K562 (cell line): ENCODE measurements around the gene MYL3. TPM values are rescaled to one million over a fixed set of nuclear protein-coding genes. Genes with fewer than 3 reads are reported as not detected.

Source experiments
- ARID2 ChIP-seq: fragments of 450-650 bp; IDR thresholded peaks from 2 replicates; pipeline ENCODE4 v1.6.1; 2017; ENCODE audit warnings: antibody characterized with exemption, mild to moderate bottlenecking
- ELK3 ChIP-seq: fragments of 450-650 bp; formaldehyde crosslinking; IDR thresholded peaks from 2 replicates; pipeline ENCODE4 v1.4.0; 2020; ENCODE audit warnings: mild to moderate bottlenecking
- HDAC1 ChIP-seq, 2 experiments: fragments of 450-650 bp; IDR thresholded peaks; 2 replicates each; pipeline ENCODE4 v1.6.1; 2016 to 2017; ENCODE audit warnings: inconsistent platforms in 1 of 2, mild to moderate bottlenecking in 1 of 2, moderate library complexity in 1 of 2
- KDM2B ChIP-seq: fragments of 250-450 bp; sonication (Bioruptor Pico); IDR thresholded peaks from 2 replicates; pipeline ENCODE4 v1.8.0; 2021; ENCODE audit warnings: mild to moderate bottlenecking, moderate library complexity
- KDM5B ChIP-seq: fragments of 200-600 bp; sonication (generic); IDR thresholded peaks from 2 replicates; pipeline ENCODE4 v1.6.1; 2012; ENCODE audit warnings: low read depth, mild to moderate bottlenecking, moderate library complexity, low read length, control low read depth, inconsistent platforms; ENCODE audit not compliant: insufficient replicate concordance
- MTA1 ChIP-seq: fragments of 450-650 bp; IDR thresholded peaks from 2 replicates; pipeline ENCODE4 v1.6.1; 2017; ENCODE audit warnings: borderline replicate concordance
- NCOA2 ChIP-seq, 2 experiments: fragments of 450-650 bp; IDR thresholded peaks; 2 replicates each; pipeline ENCODE4 v1.6.1; 2018; ENCODE audit warnings: mild to moderate bottlenecking in 2 of 2, moderate library complexity in 1 of 2; ENCODE audit not compliant: partially characterized antibody in 2 of 2
- NKRF ChIP-seq: fragments of 450-650 bp; IDR thresholded peaks from 2 replicates; pipeline ENCODE4 v1.6.1; 2016; ENCODE audit warnings: borderline replicate concordance
- RBM39 ChIP-seq: fragments of 200-400 bp; formaldehyde crosslinking; optimal IDR thresholded peaks from 2 replicates; pipeline ENCODE3; 2018; ENCODE audit warnings: low read depth, low read length
- SETDB1 ChIP-seq: IDR thresholded peaks from one replicate; pipeline ENCODE4 v1.6.1; 2012; ENCODE audit warnings: low read length, control low read depth, inconsistent platforms
- TAF9B ChIP-seq: fragments of 450-650 bp; IDR thresholded peaks from 2 replicates; pipeline ENCODE4 v1.6.1; 2018; ENCODE audit warnings: mild to moderate bottlenecking; ENCODE audit not compliant: partially characterized antibody
- TBL1XR1 ChIP-seq, 2 experiments: IDR thresholded peaks; 2 replicates each; pipeline ENCODE4 v1.6.1; 2012; ENCODE audit warnings: improper control_type of control experiment in 2 of 2, low read length in 2 of 2, mild to moderate bottlenecking in 1 of 2
- TRIM24 ChIP-seq, 2 experiments: fragments of 450-650 bp; IDR thresholded peaks; 2 replicates each; pipeline ENCODE4 v1.6.1; 2016
- TRIM25 ChIP-seq: fragments of 450-650 bp; IDR thresholded peaks from 2 replicates; pipeline ENCODE4 v1.7.0; 2016; ENCODE audit warnings: borderline replicate concordance
- U2AF2 ChIP-seq: fragments of 200-400 bp; formaldehyde crosslinking; optimal IDR thresholded peaks from 2 replicates; pipeline ENCODE3; 2017; ENCODE audit warnings: low read depth, mild to moderate bottlenecking, low read length
- ZBTB17 ChIP-seq: fragments of 450-650 bp; formaldehyde crosslinking; IDR thresholded peaks from 2 replicates; pipeline ENCODE4 v1.4.0; 2020; ENCODE audit warnings: mild to moderate bottlenecking
- ZNF217 ChIP-seq: sonication (generic); formaldehyde crosslinking; IDR thresholded peaks from 2 replicates; pipeline ENCODE4 v1.8.0; 2022; ENCODE audit warnings: mild to moderate bottlenecking, missing genetic modification reagents
- ZNF41 ChIP-seq: fragments of 250-450 bp; sonication (Bioruptor Pico); conservative IDR thresholded peaks from 2 replicates; pipeline ENCODE4 v1.4.0; 2020; ENCODE audit warnings: mild to moderate bottlenecking
- ZNF79 ChIP-seq: fragments of 250-450 bp; sonication (Bioruptor Pico); IDR thresholded peaks from 2 replicates; pipeline ENCODE4 v1.4.0; 2020; ENCODE audit warnings: low read depth, mild to moderate bottlenecking, moderate library complexity
- polyA plus RNA-seq, 8 experiments: library from polyadenylated mRNA; depleted of rRNA in 4 of 8; stranded (reverse) in 5 of 8; unstranded in 3 of 8; fragments of >200 nt; fragmentation: Nextera tagmentation in 2 of 8; fragmentation: Illumina TruSeq in 1 of 8; extraction: Ambion mirVana in 2 of 8; extraction: Trizol in 1 of 8; gene quantifications; 2 replicates each; pipeline versions ENCODE4 v1.2.1 to v1.2.3, GENCODE V29; 2011 to 2014; ENCODE audit warnings: inconsistent platforms in 1 of 8, missing spikeins in 1 of 8
- total RNA-seq, 7 experiments: library from RNA; depleted of rRNA in 6 of 7; stranded (reverse); fragments of >200 nt in 6 of 7; fragmentation: Illumina TruSeq in 2 of 7; extraction: Trizol in 2 of 7; gene quantifications; 2 replicates each; pipeline versions ENCODE4 v1.2.1 to v1.2.3, GENCODE V29; 2011 to 2021; ENCODE audit warnings: low replicate concordance in 1 of 7
- TF ChIP-seq, protein P1 (sequence below): sonication (generic); formaldehyde crosslinking; IDR thresholded peaks from 2 replicates; pipeline ENCODE4 v1.8.1; 2023; ENCODE audit warnings: mild to moderate bottlenecking, missing genetic modification reagents
- TF ChIP-seq, protein P2 (sequence below), 2 experiments: fragments of 450-650 bp; IDR thresholded peaks; 2 replicates each; pipeline ENCODE4 v1.6.1; 2016

MYL3 gene
- total and polyA plus RNA-seq, 9 of the 15 experiments (the other 6 are each of a cell fraction or from before 2014, with no cell fraction given) = 0.14 to 0.45 TPM; not detected in 7

DNA sequence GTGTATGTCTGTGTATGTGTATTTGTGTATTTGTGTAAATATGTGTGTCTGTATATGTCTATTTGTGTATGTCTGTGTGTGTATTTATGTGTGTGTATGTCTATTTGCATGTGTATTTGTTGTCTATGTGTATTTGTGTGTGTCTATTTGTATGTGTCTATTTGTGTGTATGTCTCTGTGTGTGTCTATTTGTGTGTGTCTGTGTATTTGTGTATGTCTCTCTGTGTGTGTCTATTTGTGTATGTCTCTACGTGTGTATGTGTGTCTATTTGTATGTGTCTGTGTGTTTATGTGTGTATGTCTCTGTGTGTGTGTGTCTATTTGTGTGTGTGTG, 44.7 kb upstream of the MYL3 start (continued):
- TF ChIP-seq ARID2 = peak; percentile 65; the same call in 1 of the 2 replicates
- TF ChIP-seq ZNF79 (CRISPR knock-in tag) = no peak
- TF ChIP-seq TAF9B = no peak
- TF ChIP-seq KDM5B = no peak
- TF ChIP-seq MTA1 = no peak
- TF ChIP-seq, protein P1, sequence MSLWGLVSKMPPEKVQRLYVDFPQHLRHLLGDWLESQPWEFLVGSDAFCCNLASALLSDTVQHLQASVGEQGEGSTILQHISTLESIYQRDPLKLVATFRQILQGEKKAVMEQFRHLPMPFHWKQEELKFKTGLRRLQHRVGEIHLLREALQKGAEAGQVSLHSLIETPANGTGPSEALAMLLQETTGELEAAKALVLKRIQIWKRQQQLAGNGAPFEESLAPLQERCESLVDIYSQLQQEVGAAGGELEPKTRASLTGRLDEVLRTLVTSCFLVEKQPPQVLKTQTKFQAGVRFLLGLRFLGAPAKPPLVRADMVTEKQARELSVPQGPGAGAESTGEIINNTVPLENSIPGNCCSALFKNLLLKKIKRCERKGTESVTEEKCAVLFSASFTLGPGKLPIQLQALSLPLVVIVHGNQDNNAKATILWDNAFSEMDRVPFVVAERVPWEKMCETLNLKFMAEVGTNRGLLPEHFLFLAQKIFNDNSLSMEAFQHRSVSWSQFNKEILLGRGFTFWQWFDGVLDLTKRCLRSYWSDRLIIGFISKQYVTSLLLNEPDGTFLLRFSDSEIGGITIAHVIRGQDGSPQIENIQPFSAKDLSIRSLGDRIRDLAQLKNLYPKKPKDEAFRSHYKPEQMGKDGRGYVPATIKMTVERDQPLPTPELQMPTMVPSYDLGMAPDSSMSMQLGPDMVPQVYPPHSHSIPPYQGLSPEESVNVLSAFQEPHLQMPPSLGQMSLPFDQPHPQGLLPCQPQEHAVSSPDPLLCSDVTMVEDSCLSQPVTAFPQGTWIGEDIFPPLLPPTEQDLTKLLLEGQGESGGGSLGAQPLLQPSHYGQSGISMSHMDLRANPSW (CRISPR knock-in tag) = no peak
- TF ChIP-seq KDM2B (CRISPR knock-in tag) = no peak
- TF ChIP-seq ELK3 (CRISPR knock-in tag) = no peak
- TF ChIP-seq HDAC1 (IDR thresholded peaks at IDR 0.05) = peak in 1 of 2 experiments; percentile 37; a peak in 1 of 4 replicates
- no peak for TF ChIP-seq ZNF217
- 0 out of 2 replicates have a peak, but pooled peaks have one; percentile 35 for TF ChIP-seq TRIM25
- no peak for TF ChIP-seq U2AF2
- TF ChIP-seq RBM39 = no peak
- TF ChIP-seq, protein P2, sequence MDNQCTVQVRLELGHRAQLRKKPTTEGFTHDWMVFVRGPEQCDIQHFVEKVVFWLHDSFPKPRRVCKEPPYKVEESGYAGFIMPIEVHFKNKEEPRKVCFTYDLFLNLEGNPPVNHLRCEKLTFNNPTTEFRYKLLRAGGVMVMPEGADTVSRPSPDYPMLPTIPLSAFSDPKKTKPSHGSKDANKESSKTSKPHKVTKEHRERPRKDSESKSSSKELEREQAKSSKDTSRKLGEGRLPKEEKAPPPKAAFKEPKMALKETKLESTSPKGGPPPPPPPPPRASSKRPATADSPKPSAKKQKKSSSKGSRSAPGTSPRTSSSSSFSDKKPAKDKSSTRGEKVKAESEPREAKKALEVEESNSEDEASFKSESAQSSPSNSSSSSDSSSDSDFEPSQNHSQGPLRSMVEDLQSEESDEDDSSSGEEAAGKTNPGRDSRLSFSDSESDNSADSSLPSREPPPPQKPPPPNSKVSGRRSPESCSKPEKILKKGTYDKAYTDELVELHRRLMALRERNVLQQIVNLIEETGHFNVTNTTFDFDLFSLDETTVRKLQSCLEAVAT (IDR thresholded peaks at IDR 0.05) = peak; percentile 46 to 72; a peak in 3 of 4 replicates
- TF ChIP-seq NCOA2 (IDR thresholded peaks at IDR 0.05; ENCODE audit: partially characterized antibody in 2 of 2) = no peak
- no peak for TF ChIP-seq ZBTB17 (CRISPR knock-in tag)
- 0 out of 4 replicates have a peak, but pooled peaks of 1 of the 2 experiments have one; percentile 15 for TF ChIP-seq TRIM24 (IDR thresholded peaks at IDR 0.05)
- TF ChIP-seq SETDB1 = no peak
- no peak for TF ChIP-seq ZNF41 (CRISPR knock-in tag)
- 0 out of 2 replicates have a peak, but pooled peaks have one; percentile 32 for TF ChIP-seq NKRF
- no peak for TF ChIP-seq TBL1XR1 (IDR thresholded peaks at IDR 0.05; ENCODE audit: low read length in 2 of 2)
